ENCODE results near the gene VPS37B. TPM values are rescaled to one million over a fixed set of nuclear protein-coding genes. Genes with fewer than 3 reads are reported as not detected.

Gene VPS37B
- total RNA-seq, 1 experiment from 2014 or later, result not detected

GRCh38 chr12:122935318-122935717 is 39.4 kb upstream of the VPS37B start:
- peaks cover 15% of the 10 kb centered on the region for H3K4me1 ChIP-seq (ENCODE audit: low read length)
- H3K4me2 ChIP-seq (ENCODE audit: low read depth, low read length, poor library complexity, severe bottlenecking), result no peak overlapping the region
- no peaks in the 10 kb centered on the region for H4K20me1 ChIP-seq (ENCODE audit: insufficient read depth, low read depth, low read length)
- no peak overlapping the region for H3K27ac ChIP-seq (ENCODE audit: low read length)
- no peaks in the 10 kb centered on the region for H3K27me3 ChIP-seq (ENCODE audit: low read length)
- no peak overlapping the region for H3K4me3 ChIP-seq (ENCODE audit: low read length)
- H3K9me3 ChIP-seq (ENCODE audit: low read length), result no peaks in the 10 kb centered on the region
- H3K36me3 ChIP-seq (ENCODE audit: insufficient read depth, low read length), result no peaks in the 10 kb centered on the region
- no peaks in the 10 kb centered on the region for H3K9me2 ChIP-seq (replicated peaks; ENCODE audit: insufficient read depth, low read length)
- H3K79me2 ChIP-seq (ENCODE audit: low read length), result no peaks in the 10 kb centered on the region
- H3K9ac ChIP-seq (ENCODE audit: low read length), result no peak overlapping the region
- no peak overlapping the region for H2AFZ ChIP-seq (ENCODE audit: low read length)
- no peak for DNase-seq

GRCh38 chr12:122934722-122935121 is 38.8 kb upstream of the VPS37B start:
- Histone ChIP-seq H3K79me2 (ENCODE audit: low read length) (no peaks in the 10 kb centered on the region), H3K4me3 (ENCODE audit: low read length) (no peak overlapping the region), H3K27ac (ENCODE audit: low read length) (no peak overlapping the region), H3K27me3 (ENCODE audit: low read length) (no peaks in the 10 kb centered on the region), H3K9ac (ENCODE audit: low read length) (no peak overlapping the region), H3K36me3 (ENCODE audit: insufficient read depth, low read length) (no peaks in the 10 kb centered on the region), H4K20me1 (ENCODE audit: insufficient read depth, low read depth, low read length) (no peaks in the 10 kb centered on the region), H3K9me3 (ENCODE audit: low read length) (no peaks in the 10 kb centered on the region), H3K4me2 (ENCODE audit: low read depth, low read length, poor library complexity, severe bottlenecking) (no peak overlapping the region), H3K9me2 (replicated peaks; ENCODE audit: insufficient read depth, low read length) (no peaks in the 10 kb centered on the region), H3K4me1 (ENCODE audit: low read length) (peaks cover 15% of the 10 kb centered on the region), H2AFZ (ENCODE audit: low read length) (no peak overlapping the region)
- DNase-seq, result no peak

GRCh38 chr12:122932207-122932606 is 36.3 kb upstream of the VPS37B start:
- Histone ChIP-seq H3K79me2 (ENCODE audit: low read length) (no peaks in the 10 kb centered on the region), H2AFZ (ENCODE audit: low read length) (no peak overlapping the region), H3K4me2 (ENCODE audit: low read depth, low read length, poor library complexity, severe bottlenecking) (no peak overlapping the region), H3K27ac (ENCODE audit: low read length) (no peak overlapping the region), H3K9ac (ENCODE audit: low read length) (no peak overlapping the region), H3K27me3 (ENCODE audit: low read length) (no peaks in the 10 kb centered on the region), H3K36me3 (ENCODE audit: insufficient read depth, low read length) (no peaks in the 10 kb centered on the region), H3K4me3 (ENCODE audit: low read length) (no peak overlapping the region), H3K9me2 (replicated peaks; ENCODE audit: insufficient read depth, low read length) (no peaks in the 10 kb centered on the region), H3K9me3 (ENCODE audit: low read length) (no peaks in the 10 kb centered on the region), H3K4me1 (ENCODE audit: low read length) (peaks cover 8% of the 10 kb centered on the region), H4K20me1 (ENCODE audit: insufficient read depth, low read depth, low read length) (no peaks in the 10 kb centered on the region)
- DNase-seq, result peak; percentile 46

- no peak overlapping the region for H2AFZ ChIP-seq (ENCODE audit: low read length)
- H3K79me2 ChIP-seq (ENCODE audit: low read length), result no peaks in the 10 kb centered on the region
- no peak overlapping the region for H3K9ac ChIP-seq (ENCODE audit: low read length)
- no peaks in the 10 kb centered on the region for H4K20me1 ChIP-seq (ENCODE audit: insufficient read depth, low read depth, low read length)
- no peak for DNase-seq
- H3K27me3 ChIP-seq (ENCODE audit: low read length), result no peaks in the 10 kb centered on the region
- no peak overlapping the region for H3K4me2 ChIP-seq (ENCODE audit: low read depth, low read length, poor library complexity, severe bottlenecking)
- no peak overlapping the region for H3K4me3 ChIP-seq (ENCODE audit: low read length)
- H3K27ac ChIP-seq (ENCODE audit: low read length), result no peak overlapping the region
- no peaks in the 10 kb centered on the region for H3K9me2 ChIP-seq (replicated peaks; ENCODE audit: insufficient read depth, low read length)
- no peaks in the 10 kb centered on the region for H3K9me3 ChIP-seq (ENCODE audit: low read length)
- peaks cover 8% of the 10 kb centered on the region for H3K4me1 ChIP-seq (ENCODE audit: low read length)
- no peaks in the 10 kb centered on the region for H3K36me3 ChIP-seq (ENCODE audit: insufficient read depth, low read length)
These were observed 33.9 kb upstream of the VPS37B start for GRCh38 chr12:122929812-122930211.

GRCh38 chr12:122929148-122929538 is 33.2 kb upstream of the VPS37B start:
- H3K9ac ChIP-seq (ENCODE audit: low read length), result no peak overlapping the region
- no peak for DNase-seq
- no peaks in the 10 kb centered on the region for H3K79me2 ChIP-seq (ENCODE audit: low read length)

GRCh38 chr12:122928404-122929147 is 32.7 kb upstream of the VPS37B start:
- Histone ChIP-seq H2AFZ (ENCODE audit: low read length) (no peak overlapping the region), H3K36me3 (ENCODE audit: insufficient read depth, low read length) (no peaks in the 10 kb centered on the region), H3K4me3 (ENCODE audit: low read length) (no peak overlapping the region), H3K9ac (ENCODE audit: low read length) (no peak overlapping the region), H3K27ac (ENCODE audit: low read length) (no peak overlapping the region), H3K27me3 (ENCODE audit: low read length) (no peaks in the 10 kb centered on the region), H3K4me1 (ENCODE audit: low read length) (peaks cover 8% of the 10 kb centered on the region), H3K4me2 (ENCODE audit: low read depth, low read length, poor library complexity, severe bottlenecking) (no peak overlapping the region), H3K79me2 (ENCODE audit: low read length) (no peaks in the 10 kb centered on the region), H4K20me1 (ENCODE audit: insufficient read depth, low read depth, low read length) (no peaks in the 10 kb centered on the region), H3K9me2 (replicated peaks; ENCODE audit: insufficient read depth, low read length) (no peaks in the 10 kb centered on the region), H3K9me3 (ENCODE audit: low read length) (no peaks in the 10 kb centered on the region)
- DNase-seq, result no peak

More at GRCh38 chr12:122929148-122929538, 33.2 kb upstream of the VPS37B start:
- Histone ChIP-seq H3K4me2 (ENCODE audit: low read depth, low read length, poor library complexity, severe bottlenecking) (no peak overlapping the region), H3K4me1 (ENCODE audit: low read length) (peaks cover 8% of the 10 kb centered on the region), H3K36me3 (ENCODE audit: insufficient read depth, low read length) (no peaks in the 10 kb centered on the region), H4K20me1 (ENCODE audit: insufficient read depth, low read depth, low read length) (no peaks in the 10 kb centered on the region), H3K4me3 (ENCODE audit: low read length) (no peak overlapping the region), H2AFZ (ENCODE audit: low read length) (no peak overlapping the region), H3K27ac (ENCODE audit: low read length) (no peak overlapping the region), H3K9me3 (ENCODE audit: low read length) (no peaks in the 10 kb centered on the region), H3K27me3 (ENCODE audit: low read length) (no peaks in the 10 kb centered on the region), H3K9me2 (replicated peaks; ENCODE audit: insufficient read depth, low read length) (no peaks in the 10 kb centered on the region)

- Histone ChIP-seq H3K4me2 (ENCODE audit: low read depth, low read length, poor library complexity, severe bottlenecking) (no peak overlapping the region), H3K27ac (ENCODE audit: low read length) (no peak overlapping the region)
These were observed 32.0 kb upstream of the VPS37B start for GRCh38 chr12:122927756-122928403.

GRCh38 chr12:122921917-122922316 is 26.0 kb upstream of the VPS37B start:
- H3K9ac ChIP-seq (ENCODE audit: low read length), result no peak overlapping the region
- no peaks in the 10 kb centered on the region for H3K27me3 ChIP-seq (ENCODE audit: low read length)
- no peaks in the 10 kb centered on the region for H3K9me3 ChIP-seq (ENCODE audit: low read length)
- no peak for DNase-seq
- no peaks in the 10 kb centered on the region for H3K79me2 ChIP-seq (ENCODE audit: low read length)
- H3K4me3 ChIP-seq (ENCODE audit: low read length), result no peak overlapping the region
- no peaks in the 10 kb centered on the region for H3K36me3 ChIP-seq (ENCODE audit: insufficient read depth, low read length)
- no peak overlapping the region for H3K27ac ChIP-seq (ENCODE audit: low read length)
- no peaks in the 10 kb centered on the region for H3K4me1 ChIP-seq (ENCODE audit: low read length)
- H3K4me2 ChIP-seq (ENCODE audit: low read depth, low read length, poor library complexity, severe bottlenecking), result no peak overlapping the region
- H3K9me2 ChIP-seq (replicated peaks; ENCODE audit: insufficient read depth, low read length), result no peaks in the 10 kb centered on the region
- no peaks in the 10 kb centered on the region for H4K20me1 ChIP-seq (ENCODE audit: insufficient read depth, low read depth, low read length)
- H2AFZ ChIP-seq (ENCODE audit: low read length), result no peak overlapping the region

More at GRCh38 chr12:122927756-122928403, 32.0 kb upstream of the VPS37B start:
- H3K9me3 ChIP-seq (ENCODE audit: low read length), result no peaks in the 10 kb centered on the region
- no peaks in the 10 kb centered on the region for H3K27me3 ChIP-seq (ENCODE audit: low read length)
- no peaks in the 10 kb centered on the region for H3K9me2 ChIP-seq (replicated peaks; ENCODE audit: insufficient read depth, low read length)
- no peak for DNase-seq
- H2AFZ ChIP-seq (ENCODE audit: low read length), result no peak overlapping the region
- no peaks in the 10 kb centered on the region for H3K79me2 ChIP-seq (ENCODE audit: low read length)
- no peak overlapping the region for H3K9ac ChIP-seq (ENCODE audit: low read length)
- no peaks in the 10 kb centered on the region for H4K20me1 ChIP-seq (ENCODE audit: insufficient read depth, low read depth, low read length)
- no peaks in the 10 kb centered on the region for H3K36me3 ChIP-seq (ENCODE audit: insufficient read depth, low read length)
- peaks cover 8% of the 10 kb centered on the region for H3K4me1 ChIP-seq (ENCODE audit: low read length)
- H3K4me3 ChIP-seq (ENCODE audit: low read length), result no peak overlapping the region

Measured in Karpas-422 (cell line).